Stimulated activated CD8-positive, alpha-beta memory T cell treated with anti-CD3 and anti-CD28 coated beads, Interleukin-12 subunit alpha, Interleukin-12 subunit beta, amount 100 ng/mL, for 24 hours (primary cell): Measurements from ENCODE around the gene MAP7.

Experiments used
- DNase-seq: peaks from one replicate; pipeline ENCODE4 v3.0.0-alpha.2; 2020; ENCODE audit errors: extremely low read depth

Gene MAP7

DNA sequence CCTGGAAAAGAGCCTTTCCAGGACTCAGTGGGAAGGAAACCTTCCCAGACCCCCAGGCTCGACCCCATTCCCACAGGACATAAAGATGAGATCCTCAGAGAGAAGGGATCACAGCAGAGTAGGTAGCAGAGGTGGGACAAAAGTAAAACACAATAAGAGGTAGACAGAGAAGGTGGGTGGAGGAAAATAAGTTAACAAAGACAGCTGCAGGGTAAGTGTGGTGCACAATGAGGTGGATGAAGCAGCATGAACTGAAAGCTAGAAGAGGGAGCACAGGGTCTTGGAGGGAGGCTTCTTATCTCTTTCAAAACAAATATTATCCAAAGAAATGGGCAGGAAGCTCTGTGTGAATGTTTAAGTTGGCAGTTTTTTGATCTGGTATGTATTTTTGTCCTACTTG is 14.0 kb upstream of the MAP7 start:
- no peak for DNase-seq

- DNase-seq, result no peak
Measured at GRCh38 chr6:136563386-136564152, 13.3 kb upstream of the MAP7 start.

GRCh38 chr6:136562211-136562610 is 12.0 kb upstream of the MAP7 start:
- DNase-seq, result no peak

DNA sequence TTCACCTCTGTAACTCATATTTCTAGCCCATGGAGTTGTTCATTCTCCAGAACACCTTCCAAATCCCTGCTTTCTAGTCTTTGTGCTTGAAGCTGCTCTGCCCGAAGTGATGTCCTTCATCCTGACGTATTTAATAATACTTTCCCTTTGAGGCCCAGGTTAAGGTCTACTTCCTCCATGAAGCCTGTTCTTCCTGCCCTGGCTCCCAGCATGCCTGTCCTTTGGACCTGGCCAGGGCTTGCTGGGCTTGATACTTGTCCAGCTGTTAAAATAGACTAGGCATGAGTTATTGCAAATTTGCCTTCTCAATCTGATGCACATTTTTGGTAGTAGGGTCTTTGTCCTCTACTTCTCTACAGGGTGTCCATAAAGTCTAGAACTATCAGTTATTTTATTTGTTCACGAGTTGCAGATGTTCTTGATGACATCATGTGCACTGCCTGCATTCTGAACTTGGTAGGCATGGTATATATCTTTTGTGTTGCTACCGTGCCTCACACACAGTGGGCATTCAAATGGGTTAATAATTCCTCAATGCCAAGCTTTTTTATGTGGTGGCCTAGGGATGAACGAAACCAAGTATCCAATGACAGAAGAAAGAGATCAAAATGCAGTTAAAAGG is 3.1 kb upstream of the MAP7 start:
- no peak for DNase-seq

DNA sequence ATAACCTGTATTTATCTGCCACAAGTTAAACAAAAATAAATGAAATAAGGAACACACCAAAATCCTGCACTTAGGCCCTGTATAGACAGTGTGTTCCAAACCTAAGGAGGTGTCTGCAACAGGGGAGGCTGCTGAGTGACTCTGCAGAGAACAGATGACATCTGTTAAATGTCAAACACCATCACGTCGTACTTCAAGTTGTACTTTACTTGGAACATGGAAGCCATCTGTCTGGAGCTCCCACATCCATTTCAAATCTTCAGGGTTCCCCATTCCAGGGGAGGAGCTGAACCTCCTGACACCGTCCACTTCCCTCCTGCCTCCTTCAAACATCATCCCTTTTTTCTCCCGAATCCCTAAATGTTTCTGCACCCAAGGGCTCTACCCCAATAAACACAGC is 1.8 kb upstream of the MAP7 start:
- no peak for DNase-seq

DNA sequence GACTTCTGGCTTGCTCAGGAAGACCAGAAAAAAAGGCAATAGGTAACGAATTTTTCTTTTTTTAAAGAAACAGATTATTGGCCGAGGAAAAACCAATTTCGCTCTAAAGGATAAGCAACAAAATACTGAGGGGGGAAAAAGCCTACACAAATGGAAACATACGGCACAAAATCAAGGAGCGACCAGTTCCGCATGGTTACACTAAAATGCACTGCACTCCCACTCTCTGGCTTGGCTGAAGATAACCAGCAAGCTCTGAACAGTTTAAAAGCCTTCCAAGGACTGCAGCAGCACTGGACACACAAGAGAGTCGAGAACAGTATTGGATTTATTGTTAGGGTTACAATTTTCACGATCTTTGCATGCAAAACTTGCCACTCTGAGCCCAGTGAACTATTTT is 881 bp upstream of the MAP7 start:
- DNase-seq, result no peak

- DNase-seq, result no peak
Measured at GRCh38 chr6:136550045-136550329, 235 bp downstream of the MAP7 start.

- no peak for DNase-seq
Measured at GRCh38 chr6:136549300-136550044, 750 bp downstream of the MAP7 start.

GRCh38 chr6:136548582-136549299 is 1.5 kb downstream of the MAP7 start:
- DNase-seq, result no peak

GRCh38 chr6:136547871-136548270 is 2.4 kb downstream of the MAP7 start:
- DNase-seq, result no peak

- DNase-seq, result no peak
Measured at GRCh38 chr6:136547336-136547735, 2.9 kb downstream of the MAP7 start.

DNA sequence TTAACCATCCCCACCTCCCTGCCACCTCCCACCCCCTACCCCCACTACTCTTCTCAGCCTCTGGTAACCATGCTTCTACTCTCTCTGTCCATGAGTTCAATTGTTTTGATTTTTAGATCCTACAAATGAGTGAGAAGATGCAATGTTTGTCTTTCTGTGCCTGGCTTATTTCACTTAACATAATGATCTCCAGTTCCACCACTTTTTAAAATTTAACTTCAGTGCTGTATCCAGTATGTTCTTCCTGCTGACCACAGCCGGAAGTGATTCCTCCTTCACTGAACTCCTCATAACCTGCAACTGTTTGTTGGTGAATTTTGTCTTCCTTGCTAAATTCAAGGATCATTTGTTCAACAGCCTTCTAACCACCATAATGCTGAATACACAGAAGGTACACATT is 3.9 kb downstream of the MAP7 start:
- DNase-seq, result no peak

DNA sequence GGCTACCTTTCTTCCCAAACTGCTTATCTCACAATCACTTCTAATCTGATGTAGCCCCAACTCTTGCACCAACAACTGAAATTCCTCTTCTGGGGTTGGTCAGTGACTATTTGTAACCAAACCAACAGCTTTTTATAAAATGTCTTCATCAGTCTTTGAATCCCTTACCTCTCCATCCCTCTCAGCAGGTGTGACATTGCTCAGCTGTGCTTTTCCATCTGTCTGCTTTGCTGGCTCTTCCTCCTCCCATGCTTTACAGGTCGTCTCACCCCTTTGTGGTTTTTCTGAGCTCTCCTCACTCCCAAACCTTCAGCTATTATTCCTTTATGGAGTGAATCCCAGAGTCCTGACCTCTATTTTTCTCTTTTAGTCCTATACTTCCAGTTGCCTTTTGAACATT is 5.9 kb downstream of the MAP7 start:
- DNase-seq, result no peak

DNA sequence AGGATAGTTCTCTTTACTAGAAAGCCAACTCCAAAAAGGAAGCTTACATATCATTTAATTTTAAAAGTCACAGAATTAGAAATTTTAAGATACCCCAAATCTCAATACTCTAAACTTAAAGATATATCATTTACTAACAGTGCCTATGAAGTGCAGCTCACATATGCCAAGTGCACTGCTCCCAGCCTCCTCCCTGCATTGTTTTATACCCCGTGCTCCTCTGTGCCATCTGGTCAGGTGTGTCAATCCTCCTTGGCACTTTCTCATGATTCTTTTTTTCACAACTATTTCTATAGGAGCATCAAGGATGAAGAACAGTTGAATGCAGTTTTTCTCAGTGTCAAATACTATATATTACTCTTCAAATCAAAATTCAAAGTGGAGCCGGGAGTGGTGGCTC is 8.8 kb downstream of the MAP7 start:
- no peak for DNase-seq

DNA sequence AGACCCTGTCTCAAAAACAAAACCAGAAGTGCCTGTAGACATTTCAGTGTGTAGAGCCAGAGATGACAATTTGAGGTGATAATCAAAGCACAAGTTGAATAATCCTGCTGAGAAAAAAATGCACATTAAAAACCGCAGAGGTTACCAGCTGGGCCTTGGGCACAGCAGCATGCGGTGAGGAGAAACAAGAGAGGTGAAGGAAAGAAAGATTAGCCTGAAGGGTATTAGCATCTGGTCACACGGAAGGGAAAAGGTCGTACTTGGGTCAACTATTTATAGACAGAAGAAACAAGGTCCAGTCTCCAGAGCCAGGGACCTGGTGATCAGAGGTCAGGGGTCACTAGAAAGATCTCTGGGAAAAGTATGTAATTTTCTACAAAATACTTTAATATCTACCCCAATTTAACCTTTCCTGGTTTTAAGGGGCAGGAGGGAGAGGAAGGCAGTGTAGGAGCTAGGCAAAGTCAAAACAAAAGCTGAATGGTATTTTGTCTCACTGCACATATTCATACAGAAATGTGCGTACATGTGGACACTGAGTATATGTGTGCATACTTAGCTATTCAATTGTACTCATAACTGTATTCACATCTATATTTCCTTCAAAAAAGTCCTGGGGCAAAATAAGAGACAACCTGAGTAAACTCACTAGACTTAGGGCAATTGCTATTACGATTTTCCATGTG is 10.1 kb downstream of the MAP7 start:
- no peak for DNase-seq

DNA sequence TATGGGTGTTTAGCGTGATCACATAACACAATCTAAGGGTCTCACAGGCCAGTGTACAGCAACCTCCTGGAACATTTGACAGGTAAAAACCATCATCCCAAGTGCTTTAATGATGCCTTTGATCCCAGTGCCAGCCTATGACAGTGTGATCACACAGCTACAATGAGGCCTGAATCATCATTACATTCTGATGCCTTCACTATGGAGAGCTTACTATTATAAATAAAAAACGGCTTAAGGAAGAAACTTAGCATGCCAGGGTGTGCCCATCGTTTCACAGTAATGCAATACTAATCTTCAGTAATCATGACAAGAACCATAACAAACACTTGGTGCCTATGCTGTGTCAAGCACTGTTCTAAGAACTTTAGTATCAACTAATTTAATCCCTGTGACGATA is 11.4 kb downstream of the MAP7 start:
- DNase-seq, result no peak

- DNase-seq, result no peak
Measured at GRCh38 chr6:136535880-136536650, 14.2 kb downstream of the MAP7 start.

DNA sequence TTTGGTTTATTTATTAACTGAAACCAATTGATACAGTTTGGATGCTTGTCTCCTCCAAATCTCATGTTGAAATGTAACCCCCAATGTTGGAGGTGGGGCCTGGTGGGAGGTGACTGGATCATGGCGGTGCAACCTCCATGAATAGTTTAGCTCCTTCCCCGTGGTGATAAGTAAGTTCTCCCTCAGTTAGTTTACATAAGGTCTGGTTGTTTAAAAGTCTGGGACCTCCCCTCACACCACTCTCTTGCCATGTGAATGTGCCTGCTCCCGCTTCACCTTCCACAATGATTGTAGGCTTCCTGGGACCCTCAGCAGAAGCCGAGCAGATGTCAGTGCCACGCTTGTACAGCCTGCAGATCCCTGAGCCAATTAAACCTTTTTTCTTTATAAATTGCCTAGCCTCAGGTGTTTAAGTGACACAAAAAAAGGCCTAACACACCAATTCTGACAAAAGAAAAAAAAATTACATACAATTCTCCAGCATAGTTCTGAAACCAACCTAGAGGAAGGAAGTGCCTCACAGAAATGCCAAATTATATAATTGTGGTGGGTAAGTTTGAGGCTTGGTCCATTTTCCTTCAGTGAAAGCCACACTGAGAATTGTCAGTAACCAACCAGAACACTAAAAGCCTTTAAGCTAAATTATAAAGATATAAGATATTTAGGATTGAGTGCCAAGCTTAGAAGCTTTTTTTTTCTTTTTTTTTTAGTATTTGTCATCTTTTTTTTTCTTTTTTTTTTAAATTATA is 15.0 kb downstream of the MAP7 start:
- no peak for DNase-seq

DNA sequence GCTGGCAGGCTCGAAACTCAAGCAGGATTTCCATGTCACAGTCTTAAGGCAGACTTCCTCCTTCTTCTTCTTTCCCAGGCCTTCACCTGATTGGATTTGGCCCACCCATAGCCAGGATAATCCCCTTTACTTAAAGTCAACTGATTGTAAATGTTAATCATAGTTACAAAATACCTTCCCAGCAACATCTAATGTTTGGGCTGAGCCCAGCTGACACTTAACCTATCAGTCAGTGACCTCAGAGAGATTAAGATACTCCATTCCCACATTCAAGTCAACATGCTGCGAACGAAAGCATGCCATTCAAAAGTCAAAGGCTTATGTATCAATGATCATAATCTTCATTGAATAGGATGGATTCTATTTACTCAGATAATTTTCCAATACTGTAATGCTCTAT is 16.0 kb downstream of the MAP7 start:
- DNase-seq, result no peak

GRCh38 chr6:136533487-136533886 is 16.7 kb downstream of the MAP7 start:
- DNase-seq, result no peak

- DNase-seq, result no peak
Measured at GRCh38 chr6:136532030-136532429, 18.2 kb downstream of the MAP7 start.
